Liver (tissue), 3 donors: ENCODE measurements around the gene NAA40.

Experiments
- EGR1 ChIP-seq, 2 donors: IDR thresholded peaks; 2 replicates each; pipeline ENCODE4 v1.6.1; 2016 to 2018; ENCODE audit warnings: antibody characterized with exemption in 2 of 2, low read depth in 2 of 2
- GABPA ChIP-seq, 2 donors: IDR thresholded peaks in 1 of 2; conservative IDR thresholded peaks in 1 of 2; 2 replicates each; pipeline ENCODE4 v1.6.1; 2016; ENCODE audit warnings: antibody characterized with exemption in 2 of 2, mild to moderate bottlenecking in 1 of 2, moderate library complexity in 1 of 2
- SP1 ChIP-seq: IDR thresholded peaks from 2 replicates; pipeline ENCODE4 v1.6.1; 2018; ENCODE audit warnings: antibody characterized with exemption, mild to moderate bottlenecking
- TAF1 ChIP-seq: conservative IDR thresholded peaks from 2 replicates; pipeline ENCODE4 v1.6.1; 2016; ENCODE audit warnings: antibody characterized with exemption, mild to moderate bottlenecking
- YY1 ChIP-seq: IDR thresholded peaks from 2 replicates; pipeline ENCODE4 v1.6.1; 2016; ENCODE audit warnings: antibody characterized with exemption, mild to moderate bottlenecking
- TF ChIP-seq, protein P1 (sequence below): fragments of 150-350 bp; IDR thresholded peaks from 2 replicates; pipeline ENCODE4 v1.5.1; 2017; ENCODE audit warnings: improper control_type of control experiment, low read depth, low read length; ENCODE audit not compliant: missing input control
- TF ChIP-seq, protein P2 (sequence below): IDR thresholded peaks from 2 replicates; pipeline ENCODE4 v1.6.1; 2016; ENCODE audit warnings: antibody characterized with exemption, mild to moderate bottlenecking
- donor health status: healthy.
- donor health status: healthy.

DNA sequence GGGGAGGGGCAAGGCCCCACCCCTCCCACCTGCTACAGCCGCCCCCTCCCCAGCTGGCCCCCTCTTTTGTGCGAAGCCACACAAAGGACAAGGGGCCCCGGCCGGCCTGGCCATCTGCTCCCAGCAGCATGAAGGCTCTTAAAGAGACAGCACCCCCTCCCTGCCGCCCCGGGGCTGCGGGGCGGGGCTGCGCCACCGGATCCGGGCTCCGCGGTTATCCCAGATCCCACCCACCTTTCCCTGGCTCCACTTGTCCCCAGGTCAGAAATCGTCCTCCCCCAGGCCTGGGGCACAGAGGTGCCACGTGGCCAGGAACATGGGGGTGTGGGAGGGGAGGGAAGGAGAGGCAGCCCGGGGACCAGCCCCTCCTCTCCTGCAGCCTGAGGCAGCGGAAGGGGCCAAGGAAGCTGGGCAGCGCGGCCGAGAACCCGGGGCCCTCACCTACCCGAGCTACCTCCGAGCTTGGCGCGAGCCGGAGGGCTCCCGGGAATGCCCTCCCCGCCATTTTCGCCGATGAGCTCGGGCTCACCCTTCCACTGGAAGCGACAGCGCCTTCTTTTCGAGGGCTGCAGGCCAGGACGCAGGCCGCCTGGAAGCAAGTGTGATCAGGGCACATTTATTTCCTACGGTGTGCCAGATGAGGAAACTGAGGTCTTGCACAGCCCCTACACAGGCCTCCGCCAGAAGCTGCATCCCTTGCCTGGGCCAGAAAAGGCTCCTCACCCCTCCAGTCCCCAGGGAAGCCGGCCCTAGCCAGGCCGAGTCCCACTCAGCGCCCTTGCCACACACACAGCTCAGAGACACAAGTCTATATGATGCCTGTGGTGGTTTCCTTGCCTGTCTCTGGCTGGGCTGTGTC lies 19.3 kb upstream of the NAA40 start:
- TF ChIP-seq, protein P1, sequence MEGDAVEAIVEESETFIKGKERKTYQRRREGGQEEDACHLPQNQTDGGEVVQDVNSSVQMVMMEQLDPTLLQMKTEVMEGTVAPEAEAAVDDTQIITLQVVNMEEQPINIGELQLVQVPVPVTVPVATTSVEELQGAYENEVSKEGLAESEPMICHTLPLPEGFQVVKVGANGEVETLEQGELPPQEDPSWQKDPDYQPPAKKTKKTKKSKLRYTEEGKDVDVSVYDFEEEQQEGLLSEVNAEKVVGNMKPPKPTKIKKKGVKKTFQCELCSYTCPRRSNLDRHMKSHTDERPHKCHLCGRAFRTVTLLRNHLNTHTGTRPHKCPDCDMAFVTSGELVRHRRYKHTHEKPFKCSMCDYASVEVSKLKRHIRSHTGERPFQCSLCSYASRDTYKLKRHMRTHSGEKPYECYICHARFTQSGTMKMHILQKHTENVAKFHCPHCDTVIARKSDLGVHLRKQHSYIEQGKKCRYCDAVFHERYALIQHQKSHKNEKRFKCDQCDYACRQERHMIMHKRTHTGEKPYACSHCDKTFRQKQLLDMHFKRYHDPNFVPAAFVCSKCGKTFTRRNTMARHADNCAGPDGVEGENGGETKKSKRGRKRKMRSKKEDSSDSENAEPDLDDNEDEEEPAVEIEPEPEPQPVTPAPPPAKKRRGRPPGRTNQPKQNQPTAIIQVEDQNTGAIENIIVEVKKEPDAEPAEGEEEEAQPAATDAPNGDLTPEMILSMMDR: no peak
- TF ChIP-seq TAF1: no peak
- no peak for TF ChIP-seq EGR1 (IDR thresholded peaks at IDR 0.05; ENCODE audit: low read depth in 2 of 2)
- no peak for TF ChIP-seq SP1
- no peak for TF ChIP-seq GABPA (IDR thresholded peaks at IDR 0.05 in 1 of 2, conservative IDR thresholded peaks at IDR 0.05 in 1 of 2)
- TF ChIP-seq, protein P2, sequence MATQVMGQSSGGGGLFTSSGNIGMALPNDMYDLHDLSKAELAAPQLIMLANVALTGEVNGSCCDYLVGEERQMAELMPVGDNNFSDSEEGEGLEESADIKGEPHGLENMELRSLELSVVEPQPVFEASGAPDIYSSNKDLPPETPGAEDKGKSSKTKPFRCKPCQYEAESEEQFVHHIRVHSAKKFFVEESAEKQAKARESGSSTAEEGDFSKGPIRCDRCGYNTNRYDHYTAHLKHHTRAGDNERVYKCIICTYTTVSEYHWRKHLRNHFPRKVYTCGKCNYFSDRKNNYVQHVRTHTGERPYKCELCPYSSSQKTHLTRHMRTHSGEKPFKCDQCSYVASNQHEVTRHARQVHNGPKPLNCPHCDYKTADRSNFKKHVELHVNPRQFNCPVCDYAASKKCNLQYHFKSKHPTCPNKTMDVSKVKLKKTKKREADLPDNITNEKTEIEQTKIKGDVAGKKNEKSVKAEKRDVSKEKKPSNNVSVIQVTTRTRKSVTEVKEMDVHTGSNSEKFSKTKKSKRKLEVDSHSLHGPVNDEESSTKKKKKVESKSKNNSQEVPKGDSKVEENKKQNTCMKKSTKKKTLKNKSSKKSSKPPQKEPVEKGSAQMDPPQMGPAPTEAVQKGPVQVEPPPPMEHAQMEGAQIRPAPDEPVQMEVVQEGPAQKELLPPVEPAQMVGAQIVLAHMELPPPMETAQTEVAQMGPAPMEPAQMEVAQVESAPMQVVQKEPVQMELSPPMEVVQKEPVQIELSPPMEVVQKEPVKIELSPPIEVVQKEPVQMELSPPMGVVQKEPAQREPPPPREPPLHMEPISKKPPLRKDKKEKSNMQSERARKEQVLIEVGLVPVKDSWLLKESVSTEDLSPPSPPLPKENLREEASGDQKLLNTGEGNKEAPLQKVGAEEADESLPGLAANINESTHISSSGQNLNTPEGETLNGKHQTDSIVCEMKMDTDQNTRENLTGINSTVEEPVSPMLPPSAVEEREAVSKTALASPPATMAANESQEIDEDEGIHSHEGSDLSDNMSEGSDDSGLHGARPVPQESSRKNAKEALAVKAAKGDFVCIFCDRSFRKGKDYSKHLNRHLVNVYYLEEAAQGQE: no peak
- no peak for TF ChIP-seq YY1
